ENCODE results near the gene IRX4.

DNA sequence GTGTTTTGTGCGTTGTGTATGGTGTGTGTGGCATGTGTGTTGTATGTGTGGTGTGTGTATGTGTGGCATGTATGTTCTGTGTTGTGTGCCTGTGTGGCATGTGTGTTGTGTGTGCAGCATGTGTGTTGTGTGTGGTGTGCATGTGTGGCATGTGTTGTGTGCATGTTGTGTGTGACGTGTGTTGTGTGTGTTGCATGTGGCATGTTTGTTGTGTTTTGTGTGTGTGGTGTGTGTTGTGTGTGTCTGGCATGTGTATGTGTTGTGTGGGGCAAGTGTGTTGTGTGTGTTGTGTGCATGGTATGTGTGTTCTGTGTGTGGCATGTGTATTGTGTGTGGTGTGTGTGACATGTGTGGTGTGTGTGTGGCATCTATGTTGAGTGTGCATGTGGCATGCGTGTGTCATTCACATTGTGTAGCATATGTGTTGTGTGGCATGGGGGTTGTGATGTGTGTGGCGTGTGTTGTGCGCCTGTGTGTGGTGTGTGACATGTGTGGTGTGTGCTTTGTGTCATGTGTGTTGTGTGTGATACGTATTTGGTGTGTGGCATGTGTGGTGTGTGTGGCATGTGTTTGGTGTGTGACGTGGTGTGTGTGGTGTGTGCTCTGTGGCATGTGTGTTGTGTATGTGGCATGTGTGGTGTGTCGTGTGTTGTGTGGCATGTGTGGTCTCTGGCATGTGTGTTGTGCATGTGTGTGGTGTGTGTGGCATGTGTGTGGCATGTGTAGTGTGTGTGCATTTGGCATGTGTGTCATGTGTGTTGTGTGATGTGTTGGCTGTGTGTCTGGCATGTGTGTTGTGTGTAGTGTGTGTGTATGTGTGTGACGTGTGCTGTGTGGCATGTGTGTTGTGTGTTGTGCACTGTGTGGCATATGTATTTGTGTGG lies 46.6 kb upstream of the IRX4 start:
- no peak for TF ChIP-seq ZNF384 (IDR thresholded peaks at IDR 0.05)
- TF ChIP-seq L3MBTL2 (conservative IDR thresholded peaks at IDR 0.05) = no peak
- no peak for TF ChIP-seq SP1 (IDR thresholded peaks at IDR 0.05)
- no peak for TF ChIP-seq ELF4 (IDR thresholded peaks at IDR 0.05)
- no peak for TF ChIP-seq TARDBP (IDR thresholded peaks at IDR 0.05)
- TF ChIP-seq BHLHE40 (IDR thresholded peaks at IDR 0.05; ENCODE audit: borderline replicate concordance) = no peak
- TF ChIP-seq, protein P1, sequence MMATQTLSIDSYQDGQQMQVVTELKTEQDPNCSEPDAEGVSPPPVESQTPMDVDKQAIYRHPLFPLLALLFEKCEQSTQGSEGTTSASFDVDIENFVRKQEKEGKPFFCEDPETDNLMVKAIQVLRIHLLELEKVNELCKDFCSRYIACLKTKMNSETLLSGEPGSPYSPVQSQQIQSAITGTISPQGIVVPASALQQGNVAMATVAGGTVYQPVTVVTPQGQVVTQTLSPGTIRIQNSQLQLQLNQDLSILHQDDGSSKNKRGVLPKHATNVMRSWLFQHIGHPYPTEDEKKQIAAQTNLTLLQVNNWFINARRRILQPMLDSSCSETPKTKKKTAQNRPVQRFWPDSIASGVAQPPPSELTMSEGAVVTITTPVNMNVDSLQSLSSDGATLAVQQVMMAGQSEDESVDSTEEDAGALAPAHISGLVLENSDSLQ (IDR thresholded peaks at IDR 0.05) = no peak
- TF ChIP-seq FOXM1 (IDR thresholded peaks at IDR 0.05; ENCODE audit: borderline replicate concordance) = no peak
